Naive thymus-derived CD4-positive, alpha-beta T cell (primary cell): Measurements from ENCODE around the gene APLF. TPM values are rescaled to one million over a fixed set of nuclear protein-coding genes. Genes with fewer than 3 reads are reported as not detected.

Source experiments
- ATAC-seq: fragments of 150-1000 bp; cut with Tn5 transposase; 2 replicates; pipeline ENCODE4 v1.10.0; 2021; ENCODE audit warnings: mild to moderate bottlenecking, moderate library complexity
- CTCF ChIA-PET: fragments of 350-600 bp; sonication (Branson Sonifier 250); formaldehyde crosslinking; loops from one replicate; lab custom pipeline; 2021; ENCODE audit warnings: antibody characterized with exemption; lab: Charles Lee
- POLR2A ChIA-PET: fragments of 350-600 bp; sonication (Branson Sonifier 250); formaldehyde crosslinking; loops from one replicate; lab custom pipeline; 2021; ENCODE audit warnings: antibody characterized with exemption, inconsistent platforms; lab: Charles Lee
- DNase-seq, 9 donors: peaks; one replicate each; pipeline versions ENCODE4 v3.0.0 to v3.0.0-alpha.2; 2020 to 2022; ENCODE audit warnings: mixed read lengths in 1 of 9
- H3K27ac ChIP-seq: one replicate; pipeline ENCODE4 v1.7.0; 2013; ENCODE audit warnings: mild to moderate bottlenecking, low read depth, low read length, moderate library complexity
- H3K27me3 ChIP-seq, 2 donors: one replicate each; pipeline ENCODE4 v1.7.0; 2013; ENCODE audit warnings: low read length in 2 of 2, mild to moderate bottlenecking in 2 of 2, moderate library complexity in 2 of 2; ENCODE audit not compliant: control insufficient read depth in 2 of 2, insufficient read depth in 2 of 2
- H3K36me3 ChIP-seq, 3 experiments: 1 replicate in 2 of 3; 2 replicates in 1 of 3; pipeline ENCODE4 v1.7.0; 2013; ENCODE audit warnings: low read length in 3 of 3, mild to moderate bottlenecking in 3 of 3, moderate library complexity in 1 of 3; ENCODE audit not compliant: insufficient read depth in 3 of 3, control insufficient read depth in 2 of 3
- H3K4me1 ChIP-seq, 2 donors: one replicate each; pipeline ENCODE4 v1.7.0; 2013; ENCODE audit warnings: low read length in 2 of 2, mild to moderate bottlenecking in 2 of 2, moderate library complexity in 1 of 2; ENCODE audit not compliant: control insufficient read depth in 2 of 2, insufficient read depth in 2 of 2
- H3K4me3 ChIP-seq: 2 replicates; pipeline ENCODE4 v1.7.0; 2013; ENCODE audit warnings: mild to moderate bottlenecking, low read length
- H3K9me3 ChIP-seq, 3 experiments: 1 replicate in 2 of 3; 2 replicates in 1 of 3; pipeline ENCODE4 v1.7.0; 2013; ENCODE audit warnings: low read length in 3 of 3; ENCODE audit not compliant: control insufficient read depth in 2 of 3
- H3K27ac Mint-ChIP-seq, 9 donors: one replicate each; pipeline ENCODE4 v1.8.0; 2020 to 2022; ENCODE audit warnings: mixed read lengths in 9 of 9, mild to moderate bottlenecking in 8 of 9, moderate library complexity in 5 of 9, inconsistent platforms in 2 of 9
- H3K27me3 Mint-ChIP-seq, 5 donors: one replicate each; pipeline ENCODE4 v1.8.0; 2021 to 2022; ENCODE audit warnings: mixed read lengths in 5 of 5, mild to moderate bottlenecking in 1 of 5
- H3K36me3 Mint-ChIP-seq, 5 donors: one replicate each; pipeline ENCODE4 v1.8.0; 2020 to 2022; ENCODE audit warnings: mixed read lengths in 5 of 5, mild to moderate bottlenecking in 3 of 5, inconsistent platforms in 1 of 5
- H3K4me1 Mint-ChIP-seq, 7 donors: one replicate each; pipeline ENCODE4 v1.8.0; 2020 to 2022; ENCODE audit warnings: mixed read lengths in 7 of 7, mild to moderate bottlenecking in 3 of 7, inconsistent platforms in 1 of 7
- H3K4me3 Mint-ChIP-seq, 10 donors: one replicate each; pipeline ENCODE4 v1.8.0; 2020 to 2022; ENCODE audit warnings: mild to moderate bottlenecking in 10 of 10, mixed read lengths in 10 of 10, moderate library complexity in 6 of 10, inconsistent platforms in 2 of 10
- H3K9me3 Mint-ChIP-seq, 11 donors: one replicate each; pipeline ENCODE4 v1.8.0; 2020 to 2022; ENCODE audit warnings: mixed read lengths in 11 of 11, mild to moderate bottlenecking in 4 of 11, inconsistent platforms in 1 of 11, moderate library complexity in 1 of 11
- intact Hi-C, 2 donors: fragments of 100-400 bp; cut with micrococcal nuclease; formaldehyde crosslinking; loops; one replicate each; pipeline ENCODE4 v1.15.1; 2023
- polyA plus RNA-seq, 2 donors: library from polyadenylated mRNA; unstranded; fragments of 300-500 nt; fragmentation: Illumina TruSeq; gene quantifications; one replicate each; pipeline ENCODE4 v1.2.3, GENCODE V29; 2021
- total RNA-seq, 6 experiments: library from RNA in 5 of 6; stranded (reverse) in 5 of 6; gene quantifications; 1 replicate in 5 of 6; 2 replicates in 1 of 6; pipeline ENCODE4 v1.2.3 and lab custom pipeline; 2021 to 2026

Gene APLF, protein sequence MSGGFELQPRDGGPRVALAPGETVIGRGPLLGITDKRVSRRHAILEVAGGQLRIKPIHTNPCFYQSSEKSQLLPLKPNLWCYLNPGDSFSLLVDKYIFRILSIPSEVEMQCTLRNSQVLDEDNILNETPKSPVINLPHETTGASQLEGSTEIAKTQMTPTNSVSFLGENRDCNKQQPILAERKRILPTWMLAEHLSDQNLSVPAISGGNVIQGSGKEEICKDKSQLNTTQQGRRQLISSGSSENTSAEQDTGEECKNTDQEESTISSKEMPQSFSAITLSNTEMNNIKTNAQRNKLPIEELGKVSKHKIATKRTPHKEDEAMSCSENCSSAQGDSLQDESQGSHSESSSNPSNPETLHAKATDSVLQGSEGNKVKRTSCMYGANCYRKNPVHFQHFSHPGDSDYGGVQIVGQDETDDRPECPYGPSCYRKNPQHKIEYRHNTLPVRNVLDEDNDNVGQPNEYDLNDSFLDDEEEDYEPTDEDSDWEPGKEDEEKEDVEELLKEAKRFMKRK
- 1 to 10 TPM; 2.9 to 8.9 (median 3.8) TPM for total RNA-seq
- 1 to 10 TPM; 1.4 TPM for polyA plus RNA-seq
- 13.2 reads per million, percentile 41 among the genes with 10 or more reads in this experiment for total RNA-seq (lab: John Stamatoyannopoulos, UW)

DNA sequence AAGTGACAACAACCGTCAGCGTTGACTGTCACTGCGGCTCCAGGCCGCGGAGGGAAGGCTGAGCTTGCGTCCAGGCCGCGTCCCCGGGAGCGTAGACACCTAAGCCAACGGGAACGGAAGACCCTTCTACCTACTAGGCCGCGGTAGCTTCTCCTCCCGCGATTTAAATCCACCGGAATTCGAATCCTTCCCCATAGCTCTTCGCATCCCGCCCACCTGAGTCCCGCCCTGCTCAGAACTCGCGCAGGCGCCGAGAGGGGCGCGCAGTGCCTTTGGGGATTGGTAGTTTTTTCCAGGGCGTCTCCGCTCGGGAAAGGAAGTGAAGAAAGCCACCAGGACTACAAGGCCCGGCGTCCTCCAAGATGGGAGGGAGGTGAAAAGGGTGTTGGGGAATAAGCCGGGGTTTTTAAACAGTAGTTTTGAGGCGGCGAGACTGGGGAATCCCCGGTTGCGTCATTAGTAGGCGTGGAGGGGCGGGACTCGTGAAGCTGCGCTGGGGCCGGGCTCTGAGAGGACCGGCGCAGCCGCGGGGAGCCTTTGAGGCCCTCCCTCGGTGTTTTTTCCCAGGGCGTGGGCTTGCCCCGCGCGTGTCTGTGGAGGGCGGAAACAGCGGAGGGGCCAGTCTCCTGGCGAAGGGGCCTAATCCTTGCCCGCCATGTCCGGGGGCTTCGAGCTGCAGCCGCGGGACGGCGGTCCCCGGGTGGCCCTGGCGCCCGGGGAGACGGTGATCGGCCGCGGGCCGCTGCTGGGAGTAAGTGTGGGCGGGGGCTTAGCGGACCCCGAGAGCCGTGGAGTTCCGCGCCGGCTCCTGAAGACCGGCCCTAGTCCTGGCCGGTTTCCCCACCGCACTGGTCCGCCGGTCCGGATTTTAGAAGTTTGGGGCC lies at the start of gene APLF, which contains the start of gene FBXO48:
TSS of gene APLF (plus strand) at position 509 of the 884 bp plus-strand sequence. CDS start at position 656, 147 bp downstream.
TSS of gene FBXO48 (minus strand) at position 218 of the 884 bp plus-strand sequence. CDS start 2,149 bp downstream, outside the sequence.
- H3K4me1 ChIP-seq, result peaks cover 7 to 23% of the 10 kb centered on the region in 2 donors
- peak within 1 kb of the TSS; percentile 99 for H3K4me3 ChIP-seq
- Mint-ChIP-seq H3K27me3 (no peaks in the 10 kb centered on the region), H3K4me1 (peaks cover 10 to 55% (median 39%) of the 10 kb centered on the region in 7 donors), H3K4me3 (peak within 1 kb of the TSS; percentile 88 to 99 (median 94)), H3K27ac (peak within 1 kb of the TSS; percentile 80 to 97 (median 89)), H3K9me3 (no peaks in the 10 kb centered on the region), H3K36me3 (peaks cover 0 to 4% (median under 1%) of the 10 kb centered on the region in 5 donors)
- H3K27ac ChIP-seq, result peak within 1 kb of the TSS; percentile 89
- intact Hi-C loops, result loop anchor here (1.0 to 10.0 kb wide), 18 partner anchors 19 to 1825 kb away; partner anchors contain the start of genes PNO1 (in 2 of the 2), AAK1 (in 1 of the 2), ARHGAP25 (in 1 of the 2) and C1D (in 1 of the 2)
- H3K36me3 ChIP-seq, result peaks cover 0 to 4% (median 0%) of the 10 kb centered on the region in 3 experiments
- H3K9me3 ChIP-seq, result no peaks in the 10 kb centered on the region
- CTCF ChIA-PET, result interaction anchor here (1.0 to 5.7 kb wide), 6 partner anchors 14 to 457 kb away, joined by 3 to 76 read pairs (median 8); no protein-coding TSS in a partner anchor
- ATAC-seq (peak; percentile 94), DNase-seq (peak; percentile 90 to 99 (median 99))
- POLR2A ChIA-PET, result interaction anchor here (0.8 to 3.3 kb wide), 11 partner anchors 14 to 441 kb away, joined by 3 to 8 read pairs (median 4); no protein-coding TSS in a partner anchor
- no peaks in the 10 kb centered on the region for H3K27me3 ChIP-seq

DNA sequence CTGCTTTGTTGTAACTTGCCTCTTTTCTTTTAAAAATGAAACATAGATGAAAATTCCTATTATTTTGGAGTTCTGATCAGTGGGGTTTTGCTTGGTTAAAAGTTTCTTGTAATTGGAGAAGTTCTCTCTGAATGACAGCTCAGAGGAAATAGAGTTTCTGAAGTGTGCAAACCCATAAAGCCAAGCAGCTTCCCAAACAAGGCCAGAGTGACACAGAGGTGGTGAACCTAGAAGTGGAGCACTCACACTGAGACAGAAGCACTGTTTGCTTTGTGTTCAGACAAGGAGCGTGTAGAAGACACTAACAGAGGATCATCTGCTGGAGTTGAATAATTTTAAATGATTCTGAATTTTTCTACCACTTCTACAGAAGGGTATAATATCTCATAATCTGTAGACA lies 49.5 kb upstream of the APLF start:
- H3K4me1 ChIP-seq, result peaks cover 0 to 29% of the 10 kb centered on the region in 2 donors
- POLR2A ChIA-PET, result no interaction called here
- Mint-ChIP-seq H3K36me3 (peaks cover 0 to 6% (median 0%) of the 10 kb centered on the region in 5 donors), H3K9me3 (peaks cover 0 to 5% (median 0%) of the 10 kb centered on the region in 11 donors), H3K4me1 (peaks cover 0 to 13% (median 0%) of the 10 kb centered on the region in 7 donors), H3K4me3 (no peak overlapping the region), H3K27me3 (peaks cover 0 to 10% (median 0%) of the 10 kb centered on the region in 5 donors), H3K27ac (no peak overlapping the region)
- no peaks in the 10 kb centered on the region for H3K36me3 ChIP-seq
- H3K27ac ChIP-seq, result no peak overlapping the region
- H3K9me3 ChIP-seq, result no peaks in the 10 kb centered on the region
- CTCF ChIA-PET, result no interaction called here
- no peak overlapping the region for H3K4me3 ChIP-seq
- DNase-seq, result no peak
- intact Hi-C loops, result no loop called here
- no peak for ATAC-seq
- H3K27me3 ChIP-seq, result no peaks in the 10 kb centered on the region

DNA sequence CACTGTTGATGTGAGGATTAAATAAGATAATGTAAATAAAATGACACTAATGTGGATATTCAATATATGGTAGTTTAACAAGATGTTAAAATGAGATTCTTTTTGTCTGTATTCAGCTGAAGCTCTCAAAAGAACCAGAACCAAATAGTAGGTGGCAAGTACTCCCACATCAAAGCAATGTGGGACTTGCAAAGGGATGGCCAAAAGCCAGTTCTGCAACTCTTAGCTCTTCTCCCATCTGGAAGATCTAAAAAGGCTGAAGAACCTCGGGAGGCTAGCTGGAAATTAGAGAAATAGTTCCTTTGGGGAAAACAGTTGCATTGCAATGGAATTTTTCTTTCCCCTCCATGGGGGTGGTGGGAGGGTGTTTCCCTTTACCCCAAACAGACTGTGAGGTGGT lies 49.0 kb upstream of the APLF start:
- ChIA-PET CTCF (no interaction called here), POLR2A (no interaction called here)
- Mint-ChIP-seq H3K27me3 (peaks cover 0 to 10% (median 0%) of the 10 kb centered on the region in 5 donors), H3K4me1 (peaks cover 0 to 13% (median 0%) of the 10 kb centered on the region in 7 donors), H3K36me3 (peaks cover 0 to 6% (median 0%) of the 10 kb centered on the region in 5 donors), H3K9me3 (peaks cover 0 to 5% (median 0%) of the 10 kb centered on the region in 11 donors), H3K4me3 (no peak overlapping the region), H3K27ac (no peak overlapping the region)
- ATAC-seq (no peak), DNase-seq (no peak)
- no peaks in the 10 kb centered on the region for H3K27me3 ChIP-seq
- no peaks in the 10 kb centered on the region for H3K9me3 ChIP-seq
- peaks cover 0 to 30% of the 10 kb centered on the region in 2 donors for H3K4me1 ChIP-seq
- no peak overlapping the region for H3K4me3 ChIP-seq
- no peak overlapping the region for H3K27ac ChIP-seq
- intact Hi-C loops, result no loop called here
- no peaks in the 10 kb centered on the region for H3K36me3 ChIP-seq

DNA sequence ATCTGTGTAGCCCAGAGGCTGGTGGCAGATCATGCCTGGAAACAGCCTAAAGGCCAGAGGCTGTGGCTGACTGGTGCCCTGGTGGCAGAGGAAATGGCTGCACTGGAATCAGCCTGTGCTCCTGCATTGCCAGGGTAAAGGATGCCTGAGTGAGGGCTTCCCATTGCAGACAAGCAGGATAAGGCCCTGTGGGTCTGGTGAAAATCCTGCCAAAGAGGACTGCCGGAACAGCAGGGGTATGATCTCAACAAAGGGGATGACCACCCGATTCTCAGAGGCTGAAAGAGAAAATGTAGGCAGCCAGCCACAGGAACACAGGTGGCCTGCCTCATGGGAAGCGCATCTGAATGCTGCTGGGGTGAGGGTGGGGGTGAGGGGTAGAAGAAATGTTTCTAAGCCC lies 48.5 kb upstream of the APLF start:
- no peaks in the 10 kb centered on the region for H3K9me3 ChIP-seq
- H3K27ac ChIP-seq, result no peak overlapping the region
- no peak for ATAC-seq
- Mint-ChIP-seq H3K27ac (no peak overlapping the region), H3K4me1 (peaks cover 0 to 13% (median 0%) of the 10 kb centered on the region in 7 donors), H3K4me3 (no peak overlapping the region), H3K9me3 (peaks cover 0 to 5% (median 0%) of the 10 kb centered on the region in 11 donors), H3K27me3 (peaks cover 0 to 10% (median 0%) of the 10 kb centered on the region in 5 donors), H3K36me3 (peaks cover 0 to 6% (median 0%) of the 10 kb centered on the region in 5 donors)
- H3K4me1 ChIP-seq, result peaks cover 0 to 30% of the 10 kb centered on the region in 2 donors
- ChIA-PET POLR2A (no interaction called here), CTCF (no interaction called here)
- no peak overlapping the region for H3K4me3 ChIP-seq
- no peaks in the 10 kb centered on the region for H3K27me3 ChIP-seq
- intact Hi-C loops, result no loop called here
- H3K36me3 ChIP-seq, result no peaks in the 10 kb centered on the region
- DNase-seq, result no peak

DNA sequence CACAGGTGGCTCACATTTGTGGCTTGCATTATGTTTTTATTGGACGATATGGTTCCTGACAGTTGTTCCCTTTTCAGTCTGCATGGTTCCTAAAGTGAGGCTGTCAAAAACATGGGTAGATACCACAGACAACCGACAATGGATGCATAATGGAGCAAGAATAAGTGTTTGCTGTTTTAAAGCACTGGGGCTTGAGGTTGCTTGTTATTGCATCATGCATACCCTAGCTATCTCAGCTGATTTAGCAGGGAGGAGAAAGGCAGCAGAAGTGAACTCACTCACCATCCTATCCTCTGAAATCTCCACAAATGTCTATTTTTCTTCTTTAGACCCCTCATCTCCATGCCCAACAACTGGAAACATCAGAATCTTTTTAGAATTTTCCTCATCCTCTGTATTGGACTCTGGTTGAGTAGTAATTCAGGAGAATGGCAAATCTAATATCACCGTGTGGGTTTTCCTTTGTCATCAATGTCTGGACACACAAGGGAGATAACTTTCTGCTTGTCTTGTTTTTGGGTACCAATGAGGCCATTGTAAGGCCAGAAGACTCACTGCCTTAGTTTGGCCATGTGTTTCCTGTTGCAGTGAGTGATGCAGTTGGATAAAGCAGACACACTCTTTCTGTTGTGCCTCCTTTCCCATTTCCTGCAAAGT lies 47.0 kb upstream of the APLF start:
- peaks cover 0 to 13% (median 0%) of the 10 kb centered on the region in 7 donors for H3K4me1 Mint-ChIP-seq
- peaks cover 0 to 6% (median 0%) of the 10 kb centered on the region in 5 donors for H3K36me3 Mint-ChIP-seq
- H3K4me3 Mint-ChIP-seq, result no peak overlapping the region
- H3K27ac Mint-ChIP-seq, result no peak overlapping the region
- ChIA-PET CTCF (no interaction called here), POLR2A (no interaction called here)
- Histone ChIP-seq H3K27me3 (no peaks in the 10 kb centered on the region), H3K4me1 (peaks cover 0 to 44% of the 10 kb centered on the region in 2 donors), H3K4me3 (no peak overlapping the region), H3K36me3 (no peaks in the 10 kb centered on the region), H3K9me3 (no peaks in the 10 kb centered on the region), H3K27ac (no peak overlapping the region)
- H3K27me3 Mint-ChIP-seq, result peaks cover 0 to 10% (median 0%) of the 10 kb centered on the region in 5 donors
- ATAC-seq (no peak), DNase-seq (no peak)
- H3K9me3 Mint-ChIP-seq, result peaks cover 0 to 5% (median 0%) of the 10 kb centered on the region in 11 donors
- intact Hi-C loops, result loop anchor here in 1 of 2 donors (5.0 kb wide), 1 partner anchor 33 kb away; no protein-coding TSS in a partner anchor
